T follicular helper cell (primary cell): ENCODE results near the gene FAM13A.
"Not testable (repeated sequence)": the region's sequence is repeated elsewhere in the genome, so short reads cannot be mapped to it uniquely, and the experiment has no call there.

ENCODE experiments used
- DNase-seq: peaks from one replicate; pipeline ENCODE4 v3.0.0-alpha.2; 2020; ENCODE audit warnings: low read depth
- total RNA-seq, 2 experiments: gene quantifications; one replicate each; lab custom pipeline; 2026; lab: John Stamatoyannopoulos, UW

Gene FAM13A
- 3.0 to 19.7 reads per million in 2 experiments for total RNA-seq

GRCh38 chr4:89056953-89057398 lies at the start of gene FAM13A:
Gene FAM13A, minus strand, starts transcription at chr4:89057185. Its CDS starts 221 bp downstream, at chr4:89056964.
- DNase-seq = no peak

GRCh38 chr4:89105726-89106125 lies 48.7 kb upstream of the FAM13A start:
- DNase-seq = no peak

- DNase-seq = no peak
Observed at GRCh38 chr4:89101256-89102161, 44.5 kb upstream of the FAM13A start.

GRCh38 chr4:89100853-89101252 lies 43.9 kb upstream of the FAM13A start:
- DNase-seq = no peak

- no peak for DNase-seq
Observed at GRCh38 chr4:89099471-89099870, 42.5 kb upstream of the FAM13A start.

- no peak for DNase-seq
Observed at GRCh38 chr4:89099034-89099433, 42.0 kb upstream of the FAM13A start.

- no peak for DNase-seq
Observed at GRCh38 chr4:89078300-89078699, 21.3 kb upstream of the FAM13A start.

- no peak for DNase-seq
Observed at GRCh38 chr4:89077761-89078160, 20.8 kb upstream of the FAM13A start.

- DNase-seq = no peak
Observed at GRCh38 chr4:89072921-89073320, 15.9 kb upstream of the FAM13A start.

- no peak for DNase-seq
Observed at GRCh38 chr4:89071311-89071710, 14.3 kb upstream of the FAM13A start.

- no peak for DNase-seq
Observed at GRCh38 chr4:89070041-89070440, 13.1 kb upstream of the FAM13A start.

- DNase-seq = no peak
Observed at GRCh38 chr4:89069481-89069880, 12.5 kb upstream of the FAM13A start.

- no peak for DNase-seq
Observed at GRCh38 chr4:89067417-89067816, 10.4 kb upstream of the FAM13A start.

- no peak for DNase-seq
Observed at GRCh38 chr4:89064848-89065247, 7.9 kb upstream of the FAM13A start.

GRCh38 chr4:89057844-89058243 lies 859 bp upstream of the FAM13A start:
- not testable (repeated sequence) for DNase-seq

- DNase-seq = no peak
Observed at GRCh38 chr4:89056292-89056952, 563 bp downstream of the FAM13A start.

GRCh38 chr4:89055157-89056080 lies 1.6 kb downstream of the FAM13A start:
- no peak for DNase-seq

GRCh38 chr4:89054627-89055026 lies 2.4 kb downstream of the FAM13A start:
- DNase-seq = no peak

GRCh38 chr4:89049853-89050252 lies 7.1 kb downstream of the FAM13A start:
- no peak for DNase-seq

GRCh38 chr4:89048906-89049601 lies 7.9 kb downstream of the FAM13A start:
- no peak for DNase-seq

- no peak for DNase-seq
Observed at GRCh38 chr4:89044147-89044900, 12.7 kb downstream of the FAM13A start.
